LoVo (cell line): ENCODE data around the gene HIRIP3.
"Not testable (repeated sequence)": the region's sequence is repeated elsewhere in the genome, so short reads cannot be mapped to it uniquely, and the experiment has no call there.

Source experiments
- DNase-seq: peaks from one replicate; pipeline ENCODE4 v3.0.0-alpha.2; 2016; ENCODE audit warnings: low spot score

The HIRIP3 gene

GRCh38 chr16:29995324-29995910, at the start of gene HIRIP3:
Gene HIRIP3, minus strand, starts transcription at chr16:29995617. Its CDS starts 12 bp downstream, at chr16:29995605.
- peak; percentile 84 for DNase-seq

- DNase-seq = no peak
These were observed 46.4 kb upstream of the HIRIP3 start for GRCh38 chr16:30041841-30042240.

- not testable (repeated sequence) for DNase-seq
These were observed 45.3 kb upstream of the HIRIP3 start for GRCh38 chr16:30040690-30041089.

- DNase-seq = no peak
These were observed 44.8 kb upstream of the HIRIP3 start for GRCh38 chr16:30040221-30040620.

- DNase-seq = no peak
These were observed 37.9 kb upstream of the HIRIP3 start for GRCh38 chr16:30033270-30033669.

- peak; percentile 71 for DNase-seq
These were observed 36.8 kb upstream of the HIRIP3 start for GRCh38 chr16:30032083-30032819.

- no peak for DNase-seq
These were observed 36.1 kb upstream of the HIRIP3 start for GRCh38 chr16:30031477-30031918.

- DNase-seq = no peak
These were observed 35.5 kb upstream of the HIRIP3 start, which contains the start of gene TLCD3B for GRCh38 chr16:30030841-30031413. Gene TLCD3B, minus strand, starts transcription at chr16:30031271. Its CDS starts 744 bp downstream, at chr16:30030527.

GRCh38 chr16:30030011-30030685, 34.7 kb upstream of the HIRIP3 start:
- no peak for DNase-seq

GRCh38 chr16:30028438-30029076, 33.1 kb upstream of the HIRIP3 start:
- DNase-seq = no peak

GRCh38 chr16:30027588-30028437, 32.4 kb upstream of the HIRIP3 start:
- no peak for DNase-seq

- no peak for DNase-seq
These were observed 31.0 kb upstream of the HIRIP3 start for GRCh38 chr16:30026449-30026848.

GRCh38 chr16:30025574-30025973, 30.2 kb upstream of the HIRIP3 start:
- no peak for DNase-seq

GRCh38 chr16:30025156-30025555, 29.7 kb upstream of the HIRIP3 start:
- DNase-seq = no peak

GRCh38 chr16:30024451-30024850, 29.0 kb upstream of the HIRIP3 start:
- no peak for DNase-seq

- DNase-seq = no peak
These were observed 28.2 kb upstream of the HIRIP3 start for GRCh38 chr16:30023586-30023985.

- no peak for DNase-seq
These were observed 27.5 kb upstream of the HIRIP3 start, which contains the start of gene C16orf92 for GRCh38 chr16:30022887-30023286. Gene C16orf92, plus strand, starts transcription at chr16:30023198. Its CDS starts 143 bp downstream, at chr16:30023341.

GRCh38 chr16:30018731-30019158, 23.3 kb upstream of the HIRIP3 start:
- no peak for DNase-seq

GRCh38 chr16:30017937-30018336, 22.5 kb upstream of the HIRIP3 start:
- not testable (repeated sequence) for DNase-seq

- DNase-seq = no peak
These were observed 21.9 kb upstream of the HIRIP3 start for GRCh38 chr16:30017277-30017656.
